ENCODE measurements around the gene PTPRH.

PTPRH gene

GRCh38 chr19:55208880-55209692 is at the start of gene PTPRH:
Gene PTPRH (minus strand): TSS chr19:55209501. CDS start chr19:55209433, 68 bp downstream.
- no peak for DNase-seq (ENCODE audit: insufficient read length, low spot score)
- FAIRE-seq = no peak
- no peak for TF ChIP-seq CTCF (IDR thresholded peaks at IDR 0.05; ENCODE audit: insufficient read depth, missing control alignments)

GRCh38 chr19:55258476-55258827 is 49.2 kb upstream of the PTPRH start:
- no peak for TF ChIP-seq CTCF (IDR thresholded peaks at IDR 0.05; ENCODE audit: insufficient read depth, missing control alignments)
- DNase-seq (ENCODE audit: insufficient read length, low spot score) (no peak), FAIRE-seq (no peak)

- no peak for FAIRE-seq
- DNase-seq (ENCODE audit: insufficient read length, low spot score) = no peak
Measured at GRCh38 chr19:55257461-55258420, 48.4 kb upstream of the PTPRH start.

GRCh38 chr19:55256562-55257460 is 47.5 kb upstream of the PTPRH start:
- no peak for TF ChIP-seq CTCF (IDR thresholded peaks at IDR 0.05; ENCODE audit: insufficient read depth, missing control alignments)
- DNase-seq (ENCODE audit: insufficient read length, low spot score) (no peak), FAIRE-seq (no peak)

More at GRCh38 chr19:55257461-55258420, 48.4 kb upstream of the PTPRH start:
- no peak for TF ChIP-seq CTCF (IDR thresholded peaks at IDR 0.05; ENCODE audit: insufficient read depth, missing control alignments)

- no peak for FAIRE-seq
- DNase-seq (ENCODE audit: insufficient read length, low spot score) = no peak
- no peak for TF ChIP-seq CTCF (IDR thresholded peaks at IDR 0.05; ENCODE audit: insufficient read depth, missing control alignments)
Measured at GRCh38 chr19:55255618-55256423, 46.5 kb upstream of the PTPRH start.

- FAIRE-seq = no peak
- DNase-seq (ENCODE audit: insufficient read length, low spot score) = no peak
- TF ChIP-seq CTCF (IDR thresholded peaks at IDR 0.05; ENCODE audit: insufficient read depth, missing control alignments) = no peak
Measured at GRCh38 chr19:55254625-55254977, 45.3 kb upstream of the PTPRH start.

Measured in D721Med (cell line).